Large intestine (tissue), 3 donors: ENCODE measurements around the gene SUMO3. TPM values are rescaled to one million over a fixed set of nuclear protein-coding genes. Genes with fewer than 3 reads are reported as not detected.

Experiments used
- DNase-seq, 2 donors: peaks; one replicate each; pipeline versions ENCODE4 v3.0.0 to v3.0.0-alpha.2; 2013
- H3K27ac ChIP-seq: one replicate; pipeline ENCODE4 v1.5.1; 2013; ENCODE audit warnings: low read length
- H3K27me3 ChIP-seq: 2 replicates; pipeline ENCODE4 v1.6.1; 2013; ENCODE audit warnings: low read length; ENCODE audit not compliant: control insufficient read depth, insufficient read depth
- H3K36me3 ChIP-seq: 2 replicates; pipeline ENCODE4 v1.6.1; 2013; ENCODE audit warnings: low read length; ENCODE audit not compliant: control insufficient read depth, insufficient read depth
- H3K4me1 ChIP-seq: one replicate; pipeline ENCODE4 v1.6.1; 2013; ENCODE audit warnings: low read length; ENCODE audit not compliant: control insufficient read depth, insufficient read depth
- H3K4me3 ChIP-seq: one replicate; pipeline ENCODE4 v1.5.1; 2013; ENCODE audit warnings: low read length
- H3K9me3 ChIP-seq: one replicate; pipeline ENCODE4 v1.6.1; 2013; ENCODE audit warnings: mild to moderate bottlenecking, low read depth, low read length, moderate library complexity; ENCODE audit not compliant: control insufficient read depth
- WGBS: methylation state at CpG from one replicate; pipeline ENCODE4 v1.1.5; 2013; ENCODE audit warnings: low lambda C conversion rate; ENCODE audit not compliant: insufficient coverage; 5-methylcytosine and 5-hydroxymethylcytosine counted together
- polyA plus RNA-seq: library from polyadenylated mRNA; unstranded; fragments of 120-200 nt; gene quantifications from one replicate; pipeline ENCODE4 v1.2.1, GENCODE V29; 2013

Gene SUMO3
- polyA plus RNA-seq, 1 donor, result 94.4 TPM

- H3K27ac ChIP-seq, result no peak overlapping the region
- DNase-seq, result no peak
- peaks cover 19% of the 10 kb centered on the region for H3K36me3 ChIP-seq
- H3K27me3 ChIP-seq, result no peaks in the 10 kb centered on the region
- H3K9me3 ChIP-seq, result peaks cover 26% of the 10 kb centered on the region
- H3K4me3 ChIP-seq, result peak overlapping the region; percentile 65
- WGBS, result no CpG with 5 or more reads among the region's 57 CpGs
- peaks cover 8% of the 10 kb centered on the region for H3K4me1 ChIP-seq
These were observed 929 bp downstream of the SUMO3 start for GRCh38 chr21:44816761-44817505.

GRCh38 chr21:44815852-44816628 is 1.8 kb downstream of the SUMO3 start:
- H3K27ac ChIP-seq, result no peak overlapping the region
- WGBS, result no CpG with 5 or more reads among the region's 10 CpGs

GRCh38 chr21:44815225-44815624 is 2.6 kb downstream of the SUMO3 start:
- Histone ChIP-seq H3K36me3 (peaks cover 31% of the 10 kb centered on the region), H3K9me3 (peaks cover 17% of the 10 kb centered on the region), H3K4me3 (no peak overlapping the region), H3K27me3 (no peaks in the 10 kb centered on the region), H3K4me1 (peaks cover 8% of the 10 kb centered on the region), H3K27ac (no peak overlapping the region)
- DNase-seq, result no peak
- no CpG with 5 or more reads among the region's 8 CpGs for WGBS

More at GRCh38 chr21:44815852-44816628, 1.8 kb downstream of the SUMO3 start:
- H3K27me3 ChIP-seq, result no peaks in the 10 kb centered on the region
- peaks cover 24% of the 10 kb centered on the region for H3K36me3 ChIP-seq
- H3K4me3 ChIP-seq, result no peak overlapping the region
- DNase-seq, result peak in 1 of 2 donors; percentile 8
- H3K9me3 ChIP-seq, result peaks cover 25% of the 10 kb centered on the region
- H3K4me1 ChIP-seq, result peaks cover 8% of the 10 kb centered on the region

- WGBS, result 83% methylated on average over 1 of the region's 11 CpGs
- Histone ChIP-seq H3K27ac (no peak overlapping the region), H3K36me3 (peaks cover 38% of the 10 kb centered on the region), H3K4me3 (no peak overlapping the region), H3K27me3 (no peaks in the 10 kb centered on the region), H3K4me1 (peaks cover 8% of the 10 kb centered on the region), H3K9me3 (peaks cover 12% of the 10 kb centered on the region)
- DNase-seq, result no peak
These were observed 3.3 kb downstream of the SUMO3 start for GRCh38 chr21:44814498-44815023.

GRCh38 chr21:44813727-44814126 is 4.1 kb downstream of the SUMO3 start:
- Histone ChIP-seq H3K27me3 (no peaks in the 10 kb centered on the region), H3K4me1 (peaks cover 8% of the 10 kb centered on the region), H3K27ac (no peak overlapping the region), H3K36me3 (peaks cover 46% of the 10 kb centered on the region), H3K4me3 (no peak overlapping the region), H3K9me3 (peaks cover 4% of the 10 kb centered on the region)
- no peak for DNase-seq
- no CpG with 5 or more reads among the region's 18 CpGs for WGBS

GRCh38 chr21:44813149-44813548 is 4.7 kb downstream of the SUMO3 start:
- no peaks in the 10 kb centered on the region for H3K27me3 ChIP-seq

GRCh38 chr21:44812640-44813039 is 5.2 kb downstream of the SUMO3 start:
- H3K4me1 ChIP-seq, result peaks cover 8% of the 10 kb centered on the region
- H3K27me3 ChIP-seq, result no peaks in the 10 kb centered on the region
- no peak for DNase-seq
- H3K27ac ChIP-seq, result no peak overlapping the region
- no peaks in the 10 kb centered on the region for H3K9me3 ChIP-seq
- H3K36me3 ChIP-seq, result peaks cover 56% of the 10 kb centered on the region
- H3K4me3 ChIP-seq, result no peak overlapping the region
- no CpG with 5 or more reads among the region's 14 CpGs for WGBS

More at GRCh38 chr21:44813149-44813548, 4.7 kb downstream of the SUMO3 start:
- WGBS, result no CpG with 5 or more reads among the region's 10 CpGs
- Histone ChIP-seq H3K27ac (no peak overlapping the region), H3K9me3 (no peaks in the 10 kb centered on the region), H3K4me3 (no peak overlapping the region), H3K36me3 (peaks cover 52% of the 10 kb centered on the region), H3K4me1 (peaks cover 8% of the 10 kb centered on the region)
- no peak for DNase-seq

- Histone ChIP-seq H3K27ac (no peak overlapping the region), H3K4me1 (no peaks in the 10 kb centered on the region), H3K36me3 (peaks cover 72% of the 10 kb centered on the region), H3K9me3 (no peaks in the 10 kb centered on the region), H3K27me3 (no peaks in the 10 kb centered on the region), H3K4me3 (no peak overlapping the region)
- WGBS, result no CpG with 5 or more reads among the region's 6 CpGs
- DNase-seq, result no peak
These were observed 7.1 kb downstream of the SUMO3 start for GRCh38 chr21:44810779-44811178.

GRCh38 chr21:44805859-44806258 is 12.0 kb downstream of the SUMO3 start:
- peaks cover 2% of the 10 kb centered on the region for H3K4me1 ChIP-seq
- no peaks in the 10 kb centered on the region for H3K27me3 ChIP-seq
- no CpG with 5 or more reads among the region's 4 CpGs for WGBS
- DNase-seq, result no peak
- no peaks in the 10 kb centered on the region for H3K9me3 ChIP-seq
- H3K4me3 ChIP-seq, result no peak overlapping the region
- peaks cover 66% of the 10 kb centered on the region for H3K36me3 ChIP-seq
- no peak overlapping the region for H3K27ac ChIP-seq

- Histone ChIP-seq H3K27me3 (no peaks in the 10 kb centered on the region), H3K36me3 (peaks cover 59% of the 10 kb centered on the region), H3K9me3 (no peaks in the 10 kb centered on the region), H3K4me3 (no peak overlapping the region), H3K27ac (no peak overlapping the region), H3K4me1 (peaks cover 3% of the 10 kb centered on the region)
- no CpG with 5 or more reads among the region's 4 CpGs for WGBS
- DNase-seq, result no peak
These were observed 12.6 kb downstream of the SUMO3 start for GRCh38 chr21:44805226-44805625.
